Left lobe of liver (tissue), 2 donors: ENCODE data around the gene NSFL1C. TPM values are rescaled to one million over a fixed set of nuclear protein-coding genes. Genes with fewer than 3 reads are reported as not detected.
"Not testable (repeated sequence)": the region's sequence is repeated elsewhere in the genome, so short reads cannot be mapped to it uniquely, and the experiment has no call there.

Experiments used
- ATAC-seq: fragments of 200-7000 bp; cut with Tn5 transposase; one replicate; pipeline ENCODE4 v1.9.1; 2020; ENCODE audit warnings: mild to moderate bottlenecking, moderate library complexity
- DNase-seq: peaks from one replicate; pipeline ENCODE4 v3.0.0-alpha.2; 2020; ENCODE audit warnings: low spot score
- total RNA-seq: library from RNA; stranded (reverse); gene quantifications from one replicate; pipeline ENCODE4 v1.2.1, GENCODE V29; 2021
- donor health status: DM: no; HTN: no; CAD: no; lungs with moderate emphysema.
- donor health status: DM: no; HTN: yes; CAD: no.

NSFL1C gene
- 43.5 TPM for total RNA-seq

- DNase-seq: peak; percentile 96
- ATAC-seq: peak; percentile 94
Measured at GRCh38 chr20:1466211-1467081, at the start of gene NSFL1C. Gene NSFL1C, minus strand, starts transcription at chr20:1466849. Its CDS starts 25 bp downstream, at chr20:1466824.

- DNase-seq: no peak
- no peak for ATAC-seq
Measured at GRCh38 chr20:1513801-1514200, 47.2 kb upstream of the NSFL1C start.

GRCh38 chr20:1509237-1509636 lies 42.6 kb upstream of the NSFL1C start:
- DNase-seq (no peak), ATAC-seq (peak; percentile 55)

- no peak for DNase-seq
- no peak for ATAC-seq
Measured at GRCh38 chr20:1508574-1508973, 41.9 kb upstream of the NSFL1C start.

GRCh38 chr20:1507276-1507675 lies 40.6 kb upstream of the NSFL1C start:
- ATAC-seq (no peak), DNase-seq (no peak)

GRCh38 chr20:1505871-1506270 lies 39.2 kb upstream of the NSFL1C start:
- ATAC-seq (no peak), DNase-seq (no peak)

- DNase-seq (no peak), ATAC-seq (no peak)
Measured at GRCh38 chr20:1505361-1505760, 38.7 kb upstream of the NSFL1C start.

- peak; percentile 100 for ATAC-seq
- peak; percentile 79 for DNase-seq
Measured at GRCh38 chr20:1503564-1504227, 37.0 kb upstream of the NSFL1C start.

- ATAC-seq: no peak
- no peak for DNase-seq
Measured at GRCh38 chr20:1500496-1500895, 33.8 kb upstream of the NSFL1C start.

- ATAC-seq (no peak), DNase-seq (no peak)
Measured at GRCh38 chr20:1499528-1500420, 33.1 kb upstream of the NSFL1C start.

GRCh38 chr20:1497371-1497770 lies 30.7 kb upstream of the NSFL1C start:
- ATAC-seq: not testable (repeated sequence)

GRCh38 chr20:1496930-1497329 lies 30.3 kb upstream of the NSFL1C start:
- no peak for ATAC-seq
- no peak for DNase-seq

More at GRCh38 chr20:1497371-1497770, 30.7 kb upstream of the NSFL1C start:
- not testable (repeated sequence) for DNase-seq

GRCh38 chr20:1494436-1494835 lies 27.8 kb upstream of the NSFL1C start:
- ATAC-seq: no peak
- no peak for DNase-seq

GRCh38 chr20:1493536-1493935 lies 26.9 kb upstream of the NSFL1C start:
- DNase-seq (no peak), ATAC-seq (no peak)

GRCh38 chr20:1491860-1492642 lies 25.4 kb upstream of the NSFL1C start:
- ATAC-seq: peak; percentile 11

GRCh38 chr20:1491281-1491840 lies 24.7 kb upstream of the NSFL1C start, which contains the start of gene SIRPB2:
Gene SIRPB2, minus strand, starts transcription at chr20:1491420. Its CDS starts 61 bp downstream, at chr20:1491359.
- DNase-seq (no peak), ATAC-seq (peak; percentile 61)

More at GRCh38 chr20:1491860-1492642, 25.4 kb upstream of the NSFL1C start:
- DNase-seq: no peak

- ATAC-seq: no peak
Measured at GRCh38 chr20:1490643-1491195, 24.1 kb upstream of the NSFL1C start.

GRCh38 chr20:1489764-1490436 lies 23.3 kb upstream of the NSFL1C start:
- ATAC-seq (peak; percentile 24), DNase-seq (no peak)

More at GRCh38 chr20:1490643-1491195, 24.1 kb upstream of the NSFL1C start:
- no peak for DNase-seq

- ATAC-seq (no peak), DNase-seq (no peak)
Measured at GRCh38 chr20:1489325-1489724, 22.7 kb upstream of the NSFL1C start.
